ENCODE measurements around the gene ATXN7L1. TPM values are rescaled to one million over a fixed set of nuclear protein-coding genes. Genes with fewer than 3 reads are reported as not detected.

Gene ATXN7L1
- total RNA-seq, 4 donors from 2014 or later, result 4.6 to 12.5 (median 10.1) TPM

DNA sequence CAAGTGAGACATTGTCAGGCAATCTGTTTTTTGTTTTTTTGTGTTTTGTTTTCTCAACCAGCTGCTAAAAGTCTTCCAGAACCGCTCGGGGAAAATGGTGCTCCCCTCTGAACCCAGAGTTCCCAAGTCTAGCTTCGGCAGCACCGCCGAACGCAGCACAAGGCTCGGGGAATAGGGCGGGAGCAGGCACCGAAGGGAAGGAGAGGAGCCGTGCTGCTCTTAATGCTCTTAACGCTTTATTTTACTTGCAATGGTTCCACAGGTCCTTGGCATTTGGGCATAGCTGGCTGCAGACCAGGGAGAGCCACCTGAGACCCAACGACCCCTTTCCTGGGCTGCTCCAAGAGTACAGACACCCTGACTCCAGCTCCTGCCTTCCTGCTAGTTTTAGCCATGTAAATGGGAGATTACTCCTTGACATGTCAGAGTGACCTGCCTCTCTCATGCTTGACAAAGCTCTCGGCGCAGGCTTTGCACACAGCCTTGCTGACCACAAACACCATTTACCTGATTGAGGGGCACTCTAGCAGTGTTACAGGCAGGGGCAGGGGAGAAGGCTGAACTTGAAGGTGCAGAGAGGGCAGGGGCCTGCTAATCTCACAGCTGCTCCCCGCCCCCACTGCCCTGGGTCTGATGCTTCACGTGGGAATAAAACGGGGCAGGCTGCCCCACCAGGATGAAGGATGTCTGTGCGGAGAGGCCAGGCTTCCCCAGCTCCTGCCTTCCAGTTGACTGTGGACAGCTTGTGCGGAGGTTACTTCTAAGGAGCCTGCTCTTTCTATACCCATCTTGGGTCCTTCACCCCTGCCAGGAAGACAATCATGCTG is 236.5 kb downstream of the ATXN7L1 start:
- DNase-seq (ENCODE audit: extremely low spot score), result no peak
- H3K4me3 ChIP-seq, result no peak overlapping the region
- intact Hi-C loops (cut with DNase I), result no loop called here
- H3K9me3 ChIP-seq, result no peaks in the 10 kb centered on the region
- H3K36me3 ChIP-seq, result peaks cover 34 to 74% (median 61%) of the 10 kb centered on the region in 4 donors
- TF ChIP-seq EP300 (IDR thresholded peaks at IDR 0.05), result no peak
- no peak for TF ChIP-seq POLR2A (IDR thresholded peaks at IDR 0.05; ENCODE audit: low read depth)
- TF ChIP-seq, protein P1, sequence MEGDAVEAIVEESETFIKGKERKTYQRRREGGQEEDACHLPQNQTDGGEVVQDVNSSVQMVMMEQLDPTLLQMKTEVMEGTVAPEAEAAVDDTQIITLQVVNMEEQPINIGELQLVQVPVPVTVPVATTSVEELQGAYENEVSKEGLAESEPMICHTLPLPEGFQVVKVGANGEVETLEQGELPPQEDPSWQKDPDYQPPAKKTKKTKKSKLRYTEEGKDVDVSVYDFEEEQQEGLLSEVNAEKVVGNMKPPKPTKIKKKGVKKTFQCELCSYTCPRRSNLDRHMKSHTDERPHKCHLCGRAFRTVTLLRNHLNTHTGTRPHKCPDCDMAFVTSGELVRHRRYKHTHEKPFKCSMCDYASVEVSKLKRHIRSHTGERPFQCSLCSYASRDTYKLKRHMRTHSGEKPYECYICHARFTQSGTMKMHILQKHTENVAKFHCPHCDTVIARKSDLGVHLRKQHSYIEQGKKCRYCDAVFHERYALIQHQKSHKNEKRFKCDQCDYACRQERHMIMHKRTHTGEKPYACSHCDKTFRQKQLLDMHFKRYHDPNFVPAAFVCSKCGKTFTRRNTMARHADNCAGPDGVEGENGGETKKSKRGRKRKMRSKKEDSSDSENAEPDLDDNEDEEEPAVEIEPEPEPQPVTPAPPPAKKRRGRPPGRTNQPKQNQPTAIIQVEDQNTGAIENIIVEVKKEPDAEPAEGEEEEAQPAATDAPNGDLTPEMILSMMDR (IDR thresholded peaks at IDR 0.05), result no peak
- H3K4me1 ChIP-seq, result peaks cover 0 to 9% (median 3%) of the 10 kb centered on the region in 4 donors
- no peak overlapping the region for H3K27ac ChIP-seq (replicated peaks in 1 of 4)
- H3K27me3 ChIP-seq, result no peaks in the 10 kb centered on the region
- 88% methylated on average over 19 of the region's 19 CpGs for WGBS

GRCh38 chr7:105638902-105639495 is 237.4 kb downstream of the ATXN7L1 start:
- no peak for DNase-seq (ENCODE audit: extremely low spot score)
- no peak overlapping the region for H3K4me3 ChIP-seq
- H3K36me3 ChIP-seq, result peaks cover 35 to 82% (median 67%) of the 10 kb centered on the region in 4 donors
- no peaks in the 10 kb centered on the region for H3K9me3 ChIP-seq
- intact Hi-C loops (cut with DNase I), result no loop called here
- no peak for TF ChIP-seq POLR2A (IDR thresholded peaks at IDR 0.05; ENCODE audit: low read depth)
- no peak for TF ChIP-seq POLR2AphosphoS5 (IDR thresholded peaks at IDR 0.05)
- TF ChIP-seq, protein P1 (IDR thresholded peaks at IDR 0.05), result no peak
- no peak for TF ChIP-seq EP300 (IDR thresholded peaks at IDR 0.05)
- H3K27ac ChIP-seq (replicated peaks in 1 of 4), result no peak overlapping the region
- peaks cover 0 to 9% (median 3%) of the 10 kb centered on the region in 4 donors for H3K4me1 ChIP-seq
- WGBS, result 86% methylated on average over 24 of the region's 24 CpGs
- H3K27me3 ChIP-seq, result no peaks in the 10 kb centered on the region

DNA sequence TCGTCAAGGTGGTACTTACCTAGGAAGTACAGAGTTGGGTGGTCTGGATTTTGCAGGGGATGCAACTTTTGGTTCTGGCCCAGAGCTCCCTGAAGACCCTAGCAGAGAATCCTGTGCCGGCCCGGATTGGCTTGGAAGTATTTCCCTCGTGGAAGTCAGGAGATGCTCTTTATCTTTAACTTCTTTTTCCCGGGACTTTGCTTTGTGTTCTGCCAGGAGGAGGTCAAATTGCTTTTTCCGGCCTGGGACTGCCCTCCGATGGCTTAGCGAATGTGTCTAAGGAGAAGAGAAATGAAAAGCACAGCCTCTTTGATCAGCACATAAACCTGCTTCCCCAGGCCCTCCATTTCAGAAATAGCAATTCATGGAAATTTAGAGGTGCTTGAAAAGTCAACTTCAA is 238.1 kb downstream of the ATXN7L1 start:
- peaks cover 41 to 89% (median 74%) of the 10 kb centered on the region in 4 donors for H3K36me3 ChIP-seq

GRCh38 chr7:105637755-105638154 is 238.6 kb downstream of the ATXN7L1 start:
- WGBS, result 92% methylated on average over 8 of the region's 8 CpGs

More for the DNA sequence above, 238.1 kb downstream of the ATXN7L1 start:
- 81% methylated on average over 8 of the region's 8 CpGs for WGBS
- intact Hi-C loops (cut with DNase I), result no loop called here
- TF ChIP-seq POLR2AphosphoS5 (IDR thresholded peaks at IDR 0.05) (no peak), POLR2A (IDR thresholded peaks at IDR 0.05; ENCODE audit: low read depth) (no peak), EP300 (IDR thresholded peaks at IDR 0.05) (no peak)
- TF ChIP-seq, protein P1 (IDR thresholded peaks at IDR 0.05), result no peak
- Histone ChIP-seq H3K4me3 (no peak overlapping the region), H3K27ac (replicated peaks in 1 of 4) (no peak overlapping the region), H3K27me3 (no peaks in the 10 kb centered on the region), H3K4me1 (peaks cover 0 to 3% (median under 1%) of the 10 kb centered on the region in 4 donors), H3K9me3 (no peaks in the 10 kb centered on the region)
- DNase-seq (ENCODE audit: extremely low spot score), result no peak

More at GRCh38 chr7:105637755-105638154, 238.6 kb downstream of the ATXN7L1 start:
- no peak overlapping the region for H3K4me3 ChIP-seq
- intact Hi-C loops (cut with DNase I), result no loop called here
- H3K9me3 ChIP-seq, result no peaks in the 10 kb centered on the region
- peaks cover 41 to 91% (median 73%) of the 10 kb centered on the region in 4 donors for H3K36me3 ChIP-seq
- no peaks in the 10 kb centered on the region for H3K4me1 ChIP-seq
- no peak for DNase-seq (ENCODE audit: extremely low spot score)
- TF ChIP-seq EP300 (IDR thresholded peaks at IDR 0.05) (no peak), POLR2AphosphoS5 (IDR thresholded peaks at IDR 0.05) (no peak), POLR2A (IDR thresholded peaks at IDR 0.05; ENCODE audit: low read depth) (no peak)
- TF ChIP-seq, protein P1 (IDR thresholded peaks at IDR 0.05), result no peak
- no peaks in the 10 kb centered on the region for H3K27me3 ChIP-seq
- no peak overlapping the region for H3K27ac ChIP-seq (replicated peaks in 1 of 4)

Measured in esophagus muscularis mucosa (tissue), 4 donors.